ENCODE data around the gene KRT38. TPM values are rescaled to one million over a fixed set of nuclear protein-coding genes. Genes with fewer than 3 reads are reported as not detected.

KRT38 gene
- total RNA-seq, 4 donors from 2014 or later: 1.3 to 1.8 TPM; not detected in 2

DNA sequence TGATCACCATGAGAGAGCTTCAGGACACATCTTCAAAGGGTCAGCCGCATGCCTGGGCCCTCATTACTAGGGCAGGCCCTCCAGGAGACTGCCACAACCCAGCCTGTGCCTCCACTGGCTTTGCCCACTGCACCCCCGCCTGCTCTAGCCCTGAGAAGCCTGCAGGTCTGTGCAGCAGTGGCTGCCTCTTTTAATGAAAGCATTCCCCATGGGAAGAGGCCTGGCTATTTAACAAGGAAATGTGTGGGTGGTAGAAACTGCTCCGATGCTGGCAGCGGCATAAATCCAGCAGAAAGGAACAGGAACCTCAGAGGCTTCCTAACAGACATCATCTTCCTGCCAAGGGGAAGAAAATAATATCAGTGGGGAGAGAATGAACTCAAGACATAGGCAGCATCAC, 26.8 kb upstream of the KRT38 start:
- H3K4me3 ChIP-seq (ENCODE audit: low read depth, poor library complexity, severe bottlenecking): no peak overlapping the region
- DNase-seq (ENCODE audit: low spot score in 2 of 2): no peak
- intact Hi-C loops (cut with DNase I; ENCODE audit: low total_unique reads): no loop called here
- WGBS, 2 donors: 40 to 66% methylated on average over 4 of the region's 4 CpGs
- TF ChIP-seq, protein P1, sequence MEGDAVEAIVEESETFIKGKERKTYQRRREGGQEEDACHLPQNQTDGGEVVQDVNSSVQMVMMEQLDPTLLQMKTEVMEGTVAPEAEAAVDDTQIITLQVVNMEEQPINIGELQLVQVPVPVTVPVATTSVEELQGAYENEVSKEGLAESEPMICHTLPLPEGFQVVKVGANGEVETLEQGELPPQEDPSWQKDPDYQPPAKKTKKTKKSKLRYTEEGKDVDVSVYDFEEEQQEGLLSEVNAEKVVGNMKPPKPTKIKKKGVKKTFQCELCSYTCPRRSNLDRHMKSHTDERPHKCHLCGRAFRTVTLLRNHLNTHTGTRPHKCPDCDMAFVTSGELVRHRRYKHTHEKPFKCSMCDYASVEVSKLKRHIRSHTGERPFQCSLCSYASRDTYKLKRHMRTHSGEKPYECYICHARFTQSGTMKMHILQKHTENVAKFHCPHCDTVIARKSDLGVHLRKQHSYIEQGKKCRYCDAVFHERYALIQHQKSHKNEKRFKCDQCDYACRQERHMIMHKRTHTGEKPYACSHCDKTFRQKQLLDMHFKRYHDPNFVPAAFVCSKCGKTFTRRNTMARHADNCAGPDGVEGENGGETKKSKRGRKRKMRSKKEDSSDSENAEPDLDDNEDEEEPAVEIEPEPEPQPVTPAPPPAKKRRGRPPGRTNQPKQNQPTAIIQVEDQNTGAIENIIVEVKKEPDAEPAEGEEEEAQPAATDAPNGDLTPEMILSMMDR (IDR thresholded peaks at IDR 0.05): no peak
- TF ChIP-seq POLR2A (IDR thresholded peaks at IDR 0.05): no peak

DNA sequence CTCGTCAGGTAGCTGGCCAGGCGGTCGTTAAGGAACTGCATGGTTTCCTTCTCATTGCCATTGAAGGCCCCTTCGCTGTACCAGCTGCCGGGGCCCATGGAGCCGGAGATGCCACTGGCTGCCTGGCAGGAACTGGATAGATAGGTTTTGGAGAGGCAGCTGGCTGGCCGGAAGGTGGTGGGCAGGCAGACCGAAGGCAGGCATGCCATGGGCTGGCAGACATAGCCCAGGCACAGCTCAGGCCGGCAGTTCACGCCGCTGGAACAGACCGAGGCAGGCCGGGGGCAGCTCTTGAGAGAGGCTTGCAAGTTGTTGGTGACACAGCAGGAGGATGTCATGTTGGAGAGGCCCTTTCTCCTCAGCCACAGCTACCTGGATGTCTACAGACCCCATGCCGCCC, 26.2 kb upstream of the KRT38 start, which contains the start of gene KRT32:
TSS of gene KRT32 (minus strand) at position 399 of the 400 bp plus-strand sequence. CDS start at position 338, 61 bp downstream.
- TF ChIP-seq, protein P1 (IDR thresholded peaks at IDR 0.05): no peak
- no peak for TF ChIP-seq POLR2A (IDR thresholded peaks at IDR 0.05)
- no peak within 1 kb of the TSS for H3K4me3 ChIP-seq (ENCODE audit: low read depth, poor library complexity, severe bottlenecking)
- intact Hi-C loops (cut with DNase I; ENCODE audit: low total_unique reads): no loop called here
- WGBS, 2 donors: 88 to 91% methylated on average over 14 of the region's 14 CpGs
- no peak for DNase-seq (ENCODE audit: low spot score in 2 of 2)

DNA sequence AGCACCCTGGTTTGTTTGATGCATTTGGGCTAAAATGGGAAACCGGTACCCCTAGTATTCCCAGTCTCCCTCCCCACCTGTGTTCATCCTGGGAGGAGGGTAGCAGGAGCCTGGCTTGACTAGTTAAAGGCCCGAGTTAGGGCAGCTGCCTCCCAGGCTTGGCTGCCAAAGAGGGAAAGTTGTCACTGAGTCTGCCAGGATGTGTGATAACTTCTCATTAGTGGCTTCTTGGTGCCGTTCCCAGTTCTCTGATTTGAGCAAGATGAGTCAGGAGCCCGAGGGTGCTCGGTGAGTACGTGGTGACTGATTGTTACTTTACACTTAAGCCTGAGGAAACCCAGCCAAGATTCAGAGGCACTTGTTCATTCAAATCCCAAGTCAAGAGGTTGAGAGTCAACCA, 23.9 kb upstream of the KRT38 start:
- DNase-seq (ENCODE audit: low spot score in 2 of 2): peak in 1 of 2 donors; percentile 87
- no peak overlapping the region for H3K4me3 ChIP-seq (ENCODE audit: low read depth, poor library complexity, severe bottlenecking)
- WGBS, 2 donors: 15 to 20% methylated on average over 5 to 6 of the region's 6 CpGs
- no peak for TF ChIP-seq POLR2A (IDR thresholded peaks at IDR 0.05)
- TF ChIP-seq, protein P1 (IDR thresholded peaks at IDR 0.05): no peak
- intact Hi-C loops (cut with DNase I; ENCODE audit: low total_unique reads): no loop called here

DNA sequence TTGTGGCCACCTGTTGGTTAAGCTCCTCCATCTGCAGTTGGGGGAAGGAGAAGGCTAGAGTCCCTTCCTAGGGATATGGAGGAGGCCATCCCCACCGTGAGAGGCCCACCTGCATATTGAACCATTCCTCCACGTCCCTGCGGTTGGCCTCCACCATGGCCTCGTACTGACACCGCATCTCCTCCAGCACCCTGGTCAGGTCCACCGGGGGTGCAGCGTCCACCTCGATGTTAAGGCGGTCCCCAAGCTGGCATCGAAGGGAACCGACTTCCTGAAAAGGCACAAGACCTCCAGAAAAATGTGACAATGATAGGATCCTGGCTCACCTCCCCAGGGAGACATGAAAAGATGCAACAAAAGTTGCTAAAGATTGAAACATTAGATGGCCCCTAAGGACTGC, 23.4 kb upstream of the KRT38 start:
- H3K4me3 ChIP-seq (ENCODE audit: low read depth, poor library complexity, severe bottlenecking): no peak overlapping the region
- intact Hi-C loops (cut with DNase I; ENCODE audit: low total_unique reads): no loop called here
- DNase-seq (ENCODE audit: low spot score in 2 of 2): no peak
- TF ChIP-seq POLR2A (IDR thresholded peaks at IDR 0.05): no peak
- TF ChIP-seq, protein P1 (IDR thresholded peaks at IDR 0.05): no peak
- WGBS, 2 donors: 85 to 88% methylated on average over 11 of the region's 11 CpGs

DNA sequence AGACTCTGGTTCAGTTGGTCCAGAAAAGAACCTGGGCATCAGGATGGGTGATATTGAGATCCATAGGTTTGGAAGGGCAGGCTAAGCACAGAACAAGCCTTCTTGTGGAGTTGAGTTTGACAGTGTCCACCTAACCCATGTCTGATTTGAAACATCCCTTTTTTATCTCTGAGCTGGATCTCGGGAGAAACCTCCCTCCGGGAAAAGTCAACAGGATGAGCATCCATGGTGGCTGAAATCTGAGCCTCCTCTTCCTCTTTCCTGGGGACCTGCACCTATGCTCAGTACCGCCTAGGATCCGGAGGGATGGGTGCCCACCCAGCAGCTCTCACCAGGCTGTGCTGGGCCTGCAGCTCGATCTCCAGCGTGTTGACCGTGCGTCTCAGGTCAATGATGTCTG, 23.0 kb upstream of the KRT38 start:
- WGBS, 2 donors: 91 to 93% methylated on average over 8 of the region's 8 CpGs
- TF ChIP-seq POLR2A (IDR thresholded peaks at IDR 0.05): no peak
- TF ChIP-seq, protein P1 (IDR thresholded peaks at IDR 0.05): no peak
- DNase-seq (ENCODE audit: low spot score in 2 of 2): no peak
- no peak overlapping the region for H3K4me3 ChIP-seq (ENCODE audit: low read depth, poor library complexity, severe bottlenecking)
- intact Hi-C loops (cut with DNase I; ENCODE audit: low total_unique reads): no loop called here

DNA sequence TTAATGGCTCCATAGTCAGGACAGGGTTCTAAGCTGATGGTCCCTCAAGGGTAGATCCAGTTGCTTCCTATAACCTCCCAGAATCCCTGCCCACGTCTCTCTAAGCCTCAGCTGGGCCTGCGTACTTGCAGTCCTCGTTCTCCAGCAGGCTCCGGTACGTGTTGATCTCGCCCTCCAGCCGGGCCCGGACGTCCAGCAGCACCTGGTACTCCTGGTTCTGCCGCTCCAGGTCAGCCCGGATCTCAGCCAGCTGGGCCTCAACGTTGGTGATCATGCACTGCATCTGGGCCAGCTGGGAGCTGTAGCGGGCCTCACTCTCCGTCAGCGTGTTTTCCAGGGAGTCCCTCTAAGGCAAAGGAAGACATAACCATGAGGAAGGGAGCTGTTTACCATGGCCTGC, 21.9 kb upstream of the KRT38 start:
- TF ChIP-seq, protein P1 (IDR thresholded peaks at IDR 0.05): no peak
- TF ChIP-seq POLR2A (IDR thresholded peaks at IDR 0.05): no peak
- H3K4me3 ChIP-seq (ENCODE audit: low read depth, poor library complexity, severe bottlenecking): no peak overlapping the region
- WGBS, 2 donors: 80 to 81% methylated on average over 15 of the region's 15 CpGs
- intact Hi-C loops (cut with DNase I; ENCODE audit: low total_unique reads): no loop called here
- DNase-seq (ENCODE audit: low spot score in 2 of 2): no peak
